B cell (primary cell): ENCODE data around the gene NIPAL1. TPM values are rescaled to one million over a fixed set of nuclear protein-coding genes. Genes with fewer than 3 reads are reported as not detected.

Source experiments
- ATAC-seq: fragments of 200-7000 bp; cut with Tn5 transposase; one replicate; pipeline ENCODE4 v1.10.0; 2021; ENCODE audit warnings: low read depth, mild to moderate bottlenecking, moderate number of reproducible peaks, moderate library complexity
- CTCF ChIA-PET: fragments of 350-600 bp; sonication (Branson Sonifier 250); formaldehyde crosslinking; loops from one replicate; lab custom pipeline; 2021; ENCODE audit warnings: antibody characterized with exemption, inconsistent platforms; lab: Charles Lee
- POLR2A ChIA-PET: fragments of 350-600 bp; sonication (Branson Sonifier 250); formaldehyde crosslinking; loops from one replicate; lab custom pipeline; 2021; ENCODE audit warnings: antibody characterized with exemption; lab: Charles Lee
- DNase-seq: peaks from one replicate; pipeline ENCODE4 v3.0.0; 2013
- H2AFZ ChIP-seq: 2 replicates; pipeline ENCODE4 v1.6.1; 2012; ENCODE audit warnings: mild to moderate bottlenecking, low read depth, low read length; ENCODE audit not compliant: insufficient read depth, poor library complexity, severe bottlenecking
- H3K27ac ChIP-seq, 2 donors: 1 replicate in 1 of 2; 2 replicates in 1 of 2; pipeline ENCODE4 v1.5.1; 2012 to 2013; ENCODE audit warnings: low read length in 2 of 2, mild to moderate bottlenecking in 2 of 2, moderate library complexity in 1 of 2
- H3K27me3 ChIP-seq, 4 experiments: fragments of 200-600 bp in 1 of 4; sonication (generic) in 1 of 4; replicated peaks in 1 of 4; 1 replicate in 2 of 4; 2 replicates in 2 of 4; pipeline versions ENCODE4 v1.6.1 to v1.7.0; 2013 to 2016; ENCODE audit warnings: low read length in 3 of 4, mild to moderate bottlenecking in 2 of 4, mixed read lengths in 1 of 4, moderate library complexity in 1 of 4; ENCODE audit not compliant: insufficient read depth in 4 of 4, control insufficient read depth in 3 of 4; ENCODE audit errors: control extremely low read depth in 1 of 4
- H3K36me3 ChIP-seq, 2 experiments: replicated peaks in 1 of 2; 1 replicate in 1 of 2; 2 replicates in 1 of 2; pipeline versions ENCODE4 v1.6.1 to v1.7.1; 2013; ENCODE audit warnings: low read length in 1 of 2; ENCODE audit not compliant: insufficient read depth in 2 of 2, control insufficient read depth in 1 of 2; ENCODE audit errors: control extremely low read depth in 1 of 2, extremely low read depth in 1 of 2
- H3K4me1 ChIP-seq, 2 donors: fragments of 200-600 bp in 1 of 2; sonication (generic) in 1 of 2; 1 replicate in 1 of 2; 2 replicates in 1 of 2; pipeline versions ENCODE4 v1.5.1 to v1.6.1; 2013 to 2017; ENCODE audit warnings: low read length in 2 of 2; ENCODE audit not compliant: control insufficient read depth in 2 of 2, insufficient read depth in 2 of 2
- H3K4me2 ChIP-seq: replicated peaks from 2 replicates; pipeline ENCODE3; 2012; ENCODE audit warnings: mild to moderate bottlenecking, low read depth, low read length; ENCODE audit not compliant: poor library complexity, severe bottlenecking
- H3K4me3 ChIP-seq, 5 experiments: fragments of 200-600 bp in 1 of 5; sonication (generic) in 1 of 5; 1 replicate in 3 of 5; 2 replicates in 2 of 5; pipeline versions ENCODE4 v1.5.1 to v1.7.0; 2011 to 2016; ENCODE audit warnings: low read length in 4 of 5, mild to moderate bottlenecking in 4 of 5, low read depth in 2 of 5, control low read depth in 1 of 5, moderate library complexity in 1 of 5; ENCODE audit not compliant: insufficient read depth in 1 of 5; ENCODE audit errors: control extremely low read depth in 1 of 5, extremely low read depth in 1 of 5
- H3K79me2 ChIP-seq: fragments of 200-600 bp; sonication (generic); one replicate; pipeline ENCODE4 v1.6.0; 2016; ENCODE audit warnings: low read length; ENCODE audit not compliant: control insufficient read depth, insufficient read depth
- H3K9ac ChIP-seq: fragments of 200-600 bp; sonication (generic); 2 replicates; pipeline ENCODE4 v1.6.1; 2017; ENCODE audit warnings: mild to moderate bottlenecking, low read length, moderate library complexity
- H3K9me3 ChIP-seq, 3 donors: one replicate each; pipeline versions ENCODE4 v1.6.1 to v1.7.1; 2013; ENCODE audit warnings: low read length in 2 of 3; ENCODE audit not compliant: control insufficient read depth in 2 of 3, insufficient read depth in 1 of 3; ENCODE audit errors: control extremely low read depth in 1 of 3
- H4K20me1 ChIP-seq: 2 replicates; pipeline ENCODE4 v1.6.0; 2012; ENCODE audit warnings: mild to moderate bottlenecking, low read length; ENCODE audit not compliant: insufficient read depth, control insufficient read depth, poor library complexity, severe bottlenecking
- H3K27ac Mint-ChIP-seq: one replicate; pipeline ENCODE4 v1.8.0; 2021; ENCODE audit warnings: mixed read lengths
- H3K27me3 Mint-ChIP-seq: one replicate; pipeline ENCODE4 v1.8.0; 2021; ENCODE audit warnings: mixed read lengths
- H3K4me1 Mint-ChIP-seq: one replicate; pipeline ENCODE4 v1.8.0; 2021; ENCODE audit warnings: mixed read lengths
- H3K4me3 Mint-ChIP-seq: one replicate; pipeline ENCODE4 v1.8.0; 2021; ENCODE audit warnings: mixed read lengths
- H3K9me3 Mint-ChIP-seq: one replicate; pipeline ENCODE4 v1.8.0; 2022; ENCODE audit warnings: mixed read lengths; ENCODE audit not compliant: insufficient read depth
- EZH2 ChIP-seq: IDR thresholded peaks from 2 replicates; pipeline ENCODE4 v1.6.1; 2012; ENCODE audit warnings: borderline replicate concordance, low read depth, mild to moderate bottlenecking, moderate library complexity, low read length; ENCODE audit not compliant: insufficient read depth, poor library complexity, severe bottlenecking
- WGBS: methylation state at CpG from one replicate; pipeline ENCODE4 v1.1.5; 2013; ENCODE audit warnings: missing lambda C conversion rate; ENCODE audit not compliant: insufficient coverage; 5-methylcytosine and 5-hydroxymethylcytosine counted together
- intact Hi-C: fragments of 100-400 bp; cut with micrococcal nuclease; formaldehyde crosslinking; loops from one replicate; pipeline ENCODE4 v1.10.0; 2022
- polyA plus RNA-seq: library from polyadenylated mRNA; depleted of rRNA; stranded (reverse); fragments of >200 nt; gene quantifications from 2 replicates; pipeline ENCODE4 v1.2.3, GENCODE V29; 2012
- total RNA-seq, 2 donors: library from RNA; stranded (reverse); fragments of 120-200 nt in 1 of 2; gene quantifications; 1 replicate in 1 of 2; 2 replicates in 1 of 2; pipeline versions ENCODE4 v1.2.3 to v1.2.4, GENCODE V29; 2013 to 2022
- TF ChIP-seq, protein P1 (sequence below): fragments of 200-600 bp; IDR thresholded peaks from one replicate; pipeline ENCODE4 v1.8.0; 2022; ENCODE audit warnings: antibody characterized with exemption, mild to moderate bottlenecking

The NIPAL1 gene
- total and polyA plus RNA-seq, 2 donors (not counting 1 experiment from before 2014, with no cell fraction given) = 0.24 to 1.1 TPM

DNA sequence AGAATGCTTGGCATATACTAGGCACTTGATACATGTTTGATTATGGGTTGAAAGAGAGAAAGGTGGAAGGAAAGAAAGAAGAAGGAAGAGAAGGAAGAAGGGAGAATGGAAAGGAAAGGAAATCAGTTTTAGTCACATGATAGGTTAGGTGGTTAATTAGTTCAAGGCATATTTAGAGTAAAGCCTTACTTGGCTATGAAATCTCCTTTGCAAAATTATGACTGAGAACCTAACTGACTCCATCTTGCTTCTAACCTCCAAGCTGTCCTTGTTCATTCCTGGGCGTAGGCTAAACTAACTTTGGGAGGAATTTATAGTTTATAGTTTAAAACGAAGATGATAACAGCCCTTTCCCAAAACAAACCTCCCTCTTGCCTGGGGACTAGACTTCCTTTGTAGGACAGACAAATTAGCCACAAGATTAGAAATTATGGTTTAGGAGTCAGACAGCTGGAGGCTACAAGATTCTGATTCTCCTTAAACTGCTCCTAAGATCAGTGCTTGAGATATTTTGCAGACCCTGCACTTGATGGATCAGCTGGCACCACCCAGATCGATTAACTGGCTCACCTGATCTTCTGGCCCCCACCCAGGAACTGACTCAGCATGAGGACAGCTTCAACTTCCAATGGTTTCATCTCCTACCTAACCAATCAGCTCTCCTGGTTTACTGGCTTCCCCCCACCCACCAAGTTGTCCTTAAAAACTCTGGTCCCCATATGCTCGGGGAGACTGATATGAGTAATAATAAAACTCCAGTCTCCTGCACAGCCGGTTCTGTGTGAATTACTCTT lies 62.5 kb downstream of the NIPAL1 start:
- POLR2A ChIA-PET = no interaction called here
- no peaks in the 10 kb centered on the region for H3K4me1 Mint-ChIP-seq
- no peak overlapping the region for H3K27ac ChIP-seq
- no peak overlapping the region for H3K4me3 Mint-ChIP-seq
- no peak overlapping the region for H3K9ac ChIP-seq
- intact Hi-C loops = no loop called here
- 92% methylated on average over 1 of the region's 5 CpGs for WGBS
- no peak for ATAC-seq
- H3K36me3 ChIP-seq = no peaks in the 10 kb centered on the region
- no peak overlapping the region for H3K27ac Mint-ChIP-seq
- peaks cover 7% of the 10 kb centered on the region for H3K27me3 Mint-ChIP-seq
- no peaks in the 10 kb centered on the region for H4K20me1 ChIP-seq
- TF ChIP-seq, protein P1, sequence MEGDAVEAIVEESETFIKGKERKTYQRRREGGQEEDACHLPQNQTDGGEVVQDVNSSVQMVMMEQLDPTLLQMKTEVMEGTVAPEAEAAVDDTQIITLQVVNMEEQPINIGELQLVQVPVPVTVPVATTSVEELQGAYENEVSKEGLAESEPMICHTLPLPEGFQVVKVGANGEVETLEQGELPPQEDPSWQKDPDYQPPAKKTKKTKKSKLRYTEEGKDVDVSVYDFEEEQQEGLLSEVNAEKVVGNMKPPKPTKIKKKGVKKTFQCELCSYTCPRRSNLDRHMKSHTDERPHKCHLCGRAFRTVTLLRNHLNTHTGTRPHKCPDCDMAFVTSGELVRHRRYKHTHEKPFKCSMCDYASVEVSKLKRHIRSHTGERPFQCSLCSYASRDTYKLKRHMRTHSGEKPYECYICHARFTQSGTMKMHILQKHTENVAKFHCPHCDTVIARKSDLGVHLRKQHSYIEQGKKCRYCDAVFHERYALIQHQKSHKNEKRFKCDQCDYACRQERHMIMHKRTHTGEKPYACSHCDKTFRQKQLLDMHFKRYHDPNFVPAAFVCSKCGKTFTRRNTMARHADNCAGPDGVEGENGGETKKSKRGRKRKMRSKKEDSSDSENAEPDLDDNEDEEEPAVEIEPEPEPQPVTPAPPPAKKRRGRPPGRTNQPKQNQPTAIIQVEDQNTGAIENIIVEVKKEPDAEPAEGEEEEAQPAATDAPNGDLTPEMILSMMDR = no peak
- TF ChIP-seq EZH2 = no peak
- H3K27me3 ChIP-seq = no peaks in the 10 kb centered on the region
- no peaks in the 10 kb centered on the region for H3K79me2 ChIP-seq
- CTCF ChIA-PET = no interaction called here
- no peak overlapping the region for H3K4me3 ChIP-seq
- no peaks in the 10 kb centered on the region for H3K9me3 Mint-ChIP-seq
- no peaks in the 10 kb centered on the region for H3K9me3 ChIP-seq
- H3K4me2 ChIP-seq = no peak overlapping the region
- H3K4me1 ChIP-seq = no peaks in the 10 kb centered on the region
- no peak for DNase-seq
- no peak overlapping the region for H2AFZ ChIP-seq

DNA sequence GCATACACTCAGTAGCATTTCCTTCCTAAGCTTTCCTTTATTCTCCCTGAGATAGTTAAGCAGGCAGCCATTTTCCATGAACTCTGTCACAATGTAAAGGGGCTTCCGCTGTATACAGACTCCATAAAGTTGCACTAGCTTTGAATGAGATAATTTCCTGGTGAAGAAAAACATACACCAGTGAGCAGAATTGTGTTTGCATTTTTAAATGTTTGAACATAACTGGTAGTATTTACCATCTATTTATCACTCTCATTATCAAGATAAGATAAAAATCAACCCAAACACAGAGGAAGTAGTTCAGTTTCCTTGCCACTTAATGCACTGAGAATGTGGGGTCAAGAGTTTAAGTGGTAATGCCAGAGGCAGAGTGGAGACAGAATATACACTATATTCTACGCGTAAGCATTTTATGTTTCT lies 63.4 kb downstream of the NIPAL1 start:
- Histone ChIP-seq H3K4me3 (no peak overlapping the region), H3K27me3 (no peaks in the 10 kb centered on the region), H3K36me3 (no peaks in the 10 kb centered on the region), H3K27ac (no peak overlapping the region), H2AFZ (no peak overlapping the region), H3K79me2 (no peaks in the 10 kb centered on the region), H3K4me1 (no peaks in the 10 kb centered on the region), H3K9me3 (peaks cover 0 to 1% (median 0%) of the 10 kb centered on the region in 3 donors), H4K20me1 (no peaks in the 10 kb centered on the region), H3K4me2 (no peak overlapping the region), H3K9ac (no peak overlapping the region)
- no peak overlapping the region for H3K4me3 Mint-ChIP-seq
- H3K9me3 Mint-ChIP-seq = no peaks in the 10 kb centered on the region
- WGBS = no CpG with 5 or more reads among the region's 3 CpGs
- no peak for ATAC-seq
- intact Hi-C loops = no loop called here
- TF ChIP-seq, protein P1 = no peak
- TF ChIP-seq EZH2 = no peak
- H3K27ac Mint-ChIP-seq = no peak overlapping the region
- no peak for DNase-seq
- H3K4me1 Mint-ChIP-seq = no peaks in the 10 kb centered on the region
- H3K27me3 Mint-ChIP-seq = peaks cover 11% of the 10 kb centered on the region
- CTCF ChIA-PET = interaction anchor here (0.7 kb wide), 1 partner anchor 173 kb away, joined by 3 read pairs; no protein-coding TSS in a partner anchor
- POLR2A ChIA-PET = no interaction called here
